Stimulated activated naive CD8-positive, alpha-beta T cell treated with anti-CD3 and anti-CD28 coated beads, Interleukin-15, amount 100 ng/mL, for 72 hours (primary cell): Measurements from ENCODE around the gene BMP7.
"Not testable (repeated sequence)": the region's sequence is repeated elsewhere in the genome, so short reads cannot be mapped to it uniquely, and the experiment has no call there.

Source experiments
- ATAC-seq: fragments of 150-1000 bp; cut with Tn5 transposase; 2 replicates; pipeline ENCODE4 v1.10.0; 2021; ENCODE audit warnings: mild to moderate bottlenecking, moderate library complexity
- DNase-seq, 2 donors: peaks; one replicate each; pipeline ENCODE4 v3.0.0; 2021 to 2022
- H3K27ac Mint-ChIP-seq, 2 donors: one replicate each; pipeline ENCODE4 v1.8.0; 2022; ENCODE audit warnings: mild to moderate bottlenecking in 2 of 2, mixed read lengths in 2 of 2, moderate library complexity in 2 of 2
- H3K27me3 Mint-ChIP-seq: one replicate; pipeline ENCODE4 v1.8.0; 2022; ENCODE audit warnings: mixed read lengths
- H3K4me1 Mint-ChIP-seq: one replicate; pipeline ENCODE4 v1.8.0; 2022; ENCODE audit warnings: mild to moderate bottlenecking, mixed read lengths
- H3K4me3 Mint-ChIP-seq, 2 donors: one replicate each; pipeline ENCODE4 v1.8.0; 2022; ENCODE audit warnings: mild to moderate bottlenecking in 2 of 2, mixed read lengths in 2 of 2, moderate library complexity in 1 of 2
- H3K9me3 Mint-ChIP-seq, 2 donors: one replicate each; pipeline ENCODE4 v1.8.0; 2022; ENCODE audit warnings: mixed read lengths in 2 of 2

BMP7 gene

DNA sequence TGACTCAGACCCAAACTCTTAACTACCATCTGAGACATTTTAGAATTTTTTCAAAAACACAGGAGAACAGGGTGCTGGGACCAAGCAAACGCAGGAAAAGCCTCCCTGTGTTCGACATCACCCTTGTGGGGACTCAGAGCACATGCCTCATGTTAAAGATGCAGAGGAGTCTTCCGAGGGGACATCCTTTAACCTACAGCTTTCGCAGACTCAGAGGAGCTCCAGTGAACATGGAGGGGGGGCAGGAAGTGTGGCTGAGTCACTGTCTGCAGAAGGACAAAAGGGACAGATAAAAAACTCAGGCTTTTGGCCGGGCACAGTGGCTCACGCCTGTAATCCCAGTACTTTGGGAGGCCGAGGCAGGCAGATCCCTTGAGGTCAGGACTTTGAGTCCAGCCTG, 15.1 kb downstream of the BMP7 start:
- H3K4me1 Mint-ChIP-seq, result peaks cover 13% of the 10 kb centered on the region
- peak overlapping the region; percentile 31 to 44 for H3K4me3 Mint-ChIP-seq
- DNase-seq (no peak), ATAC-seq (peak; percentile 74)
- H3K9me3 Mint-ChIP-seq, result no peaks in the 10 kb centered on the region
- H3K27ac Mint-ChIP-seq, result peak overlapping the region in 1 of 2 donors; percentile 83
- H3K27me3 Mint-ChIP-seq, result peaks cover 60% of the 10 kb centered on the region

DNA sequence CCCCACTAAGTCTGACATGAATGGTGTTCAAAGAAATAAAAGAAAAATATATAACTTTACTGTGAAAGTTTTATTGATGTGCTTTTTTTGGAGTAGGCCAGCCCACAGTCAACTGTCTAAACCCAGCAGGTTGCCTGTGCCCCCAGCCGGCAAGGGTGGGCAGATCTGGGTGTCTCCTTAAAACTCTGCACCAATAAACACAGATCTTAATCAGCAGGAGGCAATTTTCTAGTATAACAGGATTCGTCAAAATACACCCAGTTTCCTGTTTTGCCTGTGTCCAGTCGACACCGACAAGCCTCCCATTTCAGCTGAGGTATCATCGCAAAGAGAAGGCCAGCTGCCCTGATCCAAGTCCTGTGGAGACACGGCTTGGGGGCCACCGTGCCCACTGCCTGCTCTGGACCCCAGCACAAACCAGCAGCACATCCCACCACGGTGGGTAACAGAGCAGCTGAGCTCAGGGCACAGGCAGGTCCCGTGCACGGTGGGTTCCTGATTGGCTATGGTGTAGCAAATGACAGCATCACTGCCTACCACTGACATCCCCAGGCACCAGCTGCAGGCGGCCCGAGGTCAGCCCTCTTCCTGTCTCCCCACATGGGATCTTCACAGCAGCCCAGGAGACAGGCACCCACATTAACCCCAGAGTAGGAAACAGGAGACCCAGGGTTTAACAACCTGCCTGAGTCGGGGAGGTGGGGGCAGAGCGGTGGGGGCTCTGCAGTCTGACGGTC, 15.7 kb downstream of the BMP7 start:
- Mint-ChIP-seq H3K27ac (peak overlapping the region in 1 of 2 donors; percentile 83), H3K4me3 (peak overlapping the region; percentile 44 to 50), H3K4me1 (peaks cover 13% of the 10 kb centered on the region), H3K27me3 (peaks cover 57% of the 10 kb centered on the region), H3K9me3 (no peaks in the 10 kb centered on the region)
- ATAC-seq (peak; percentile 91), DNase-seq (peak; percentile 8 to 48)

DNA sequence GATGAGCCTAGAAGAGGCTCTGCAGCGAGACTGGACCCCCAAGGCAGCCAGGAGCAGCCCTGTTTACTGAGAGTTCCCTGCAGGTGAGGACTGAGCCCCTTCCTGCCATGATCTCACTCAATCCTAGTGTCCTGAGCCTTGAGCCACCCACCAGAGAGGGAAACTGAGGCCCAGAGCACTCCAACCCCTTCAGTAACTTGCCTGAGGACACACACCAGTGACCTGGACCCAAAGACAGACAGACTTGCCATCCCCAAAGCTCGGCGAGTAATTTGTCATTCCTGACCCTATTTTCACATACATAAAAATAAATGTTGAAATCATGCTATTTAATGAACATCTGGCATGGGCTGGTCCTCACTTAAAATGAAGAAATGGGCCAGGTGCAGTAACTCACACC, 16.7 kb downstream of the BMP7 start:
- DNase-seq (no peak), ATAC-seq (no peak)
- peaks cover 51% of the 10 kb centered on the region for H3K27me3 Mint-ChIP-seq
- no peak overlapping the region for H3K27ac Mint-ChIP-seq
- H3K4me1 Mint-ChIP-seq, result peaks cover 13% of the 10 kb centered on the region
- no peak overlapping the region for H3K4me3 Mint-ChIP-seq
- H3K9me3 Mint-ChIP-seq, result no peaks in the 10 kb centered on the region

DNA sequence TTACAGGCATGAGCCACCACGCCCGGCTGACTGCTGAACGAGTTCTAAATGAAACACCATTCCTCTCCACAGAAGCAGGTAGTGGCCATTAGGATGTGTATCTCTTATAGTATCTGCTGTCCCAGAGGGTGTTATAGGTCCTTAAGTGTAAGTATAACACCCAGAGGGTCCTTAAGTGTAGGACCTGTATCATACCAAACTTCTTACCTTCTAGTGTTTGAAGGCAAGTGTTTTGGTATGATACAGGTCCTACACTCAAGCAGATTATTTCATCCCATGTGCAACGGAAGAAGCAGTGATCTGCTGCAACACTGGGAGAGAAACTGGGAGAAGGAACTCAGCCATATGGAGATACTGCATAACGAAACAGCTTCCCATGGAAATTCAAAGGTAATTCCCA, 17.4 kb downstream of the BMP7 start:
- peaks cover 51% of the 10 kb centered on the region for H3K27me3 Mint-ChIP-seq
- H3K4me1 Mint-ChIP-seq, result peaks cover 13% of the 10 kb centered on the region
- ATAC-seq (no peak), DNase-seq (no peak)
- no peaks in the 10 kb centered on the region for H3K9me3 Mint-ChIP-seq
- no peak overlapping the region for H3K4me3 Mint-ChIP-seq
- H3K27ac Mint-ChIP-seq, result no peak overlapping the region

DNA sequence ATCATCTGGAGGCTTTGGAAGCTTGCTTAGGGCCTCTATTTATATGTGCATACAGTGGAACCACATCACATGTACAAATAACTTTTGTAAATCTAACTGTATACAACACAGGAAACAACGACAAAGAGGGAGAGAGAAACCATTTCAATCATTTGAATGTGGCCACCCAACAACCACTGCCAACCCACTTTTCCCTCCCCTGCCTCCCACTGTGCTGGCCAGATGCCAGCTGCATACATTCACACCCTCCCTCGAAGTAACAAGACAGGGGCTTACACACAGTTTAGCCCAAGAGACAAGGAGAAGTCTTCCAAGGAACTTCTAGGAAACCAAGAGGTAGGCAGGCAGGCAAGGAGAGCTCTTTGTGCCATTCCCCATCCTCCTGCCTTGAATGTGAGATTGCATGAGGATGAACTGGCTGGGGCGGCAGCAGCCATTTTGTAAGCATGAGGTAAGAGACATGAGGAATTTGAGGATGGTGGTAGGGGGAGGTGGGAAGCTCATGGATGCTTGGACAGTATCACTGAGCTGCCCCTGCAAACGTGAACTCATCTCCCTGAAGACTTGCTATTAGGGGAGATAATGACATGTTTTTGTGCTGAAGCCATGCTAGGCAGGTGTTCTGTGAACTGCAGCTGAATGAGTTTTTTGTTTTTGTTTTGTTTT, 18.2 kb downstream of the BMP7 start:
- no peaks in the 10 kb centered on the region for H3K9me3 Mint-ChIP-seq
- no peak overlapping the region for H3K27ac Mint-ChIP-seq
- no peak overlapping the region for H3K4me3 Mint-ChIP-seq
- peaks cover 49% of the 10 kb centered on the region for H3K27me3 Mint-ChIP-seq
- ATAC-seq (no peak), DNase-seq (no peak)
- peaks cover 13% of the 10 kb centered on the region for H3K4me1 Mint-ChIP-seq

DNA sequence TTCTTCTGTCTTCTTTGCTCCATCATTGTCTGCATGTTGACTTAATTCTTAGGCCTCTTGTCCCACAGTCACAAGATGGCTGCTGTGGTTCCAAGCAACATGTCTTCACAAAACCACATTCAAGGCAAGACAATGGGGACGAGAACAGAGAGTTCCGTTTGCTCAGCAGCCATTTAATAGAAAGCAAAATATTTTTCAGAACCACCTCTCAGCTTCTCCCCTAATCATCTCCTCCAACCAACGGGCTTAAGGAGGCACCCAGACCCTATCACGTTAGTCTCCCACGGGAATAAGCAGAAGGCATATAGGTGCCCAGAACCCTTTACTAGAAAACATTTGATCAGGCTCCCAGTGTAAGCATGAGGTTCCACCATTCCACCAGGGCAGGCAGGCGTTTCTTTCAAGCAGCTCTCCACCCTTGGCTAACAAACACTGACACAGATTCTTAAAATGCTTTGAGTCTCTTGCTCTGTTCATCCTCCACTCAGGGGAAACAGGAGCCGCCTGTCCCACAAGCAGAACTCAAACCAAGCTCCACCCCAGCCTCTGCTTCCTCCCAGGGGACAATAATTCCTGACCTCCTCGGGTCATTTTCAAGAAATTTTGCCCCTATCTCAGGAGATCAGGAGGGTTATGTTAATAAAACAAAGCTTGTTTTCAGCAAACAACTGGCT, 19.0 kb downstream of the BMP7 start:
- DNase-seq, result no peak
- no peaks in the 10 kb centered on the region for H3K9me3 Mint-ChIP-seq
- peaks cover 13% of the 10 kb centered on the region for H3K4me1 Mint-ChIP-seq
- no peak for ATAC-seq
- no peak overlapping the region for H3K4me3 Mint-ChIP-seq
- no peak overlapping the region for H3K27ac Mint-ChIP-seq
- peaks cover 40% of the 10 kb centered on the region for H3K27me3 Mint-ChIP-seq

DNA sequence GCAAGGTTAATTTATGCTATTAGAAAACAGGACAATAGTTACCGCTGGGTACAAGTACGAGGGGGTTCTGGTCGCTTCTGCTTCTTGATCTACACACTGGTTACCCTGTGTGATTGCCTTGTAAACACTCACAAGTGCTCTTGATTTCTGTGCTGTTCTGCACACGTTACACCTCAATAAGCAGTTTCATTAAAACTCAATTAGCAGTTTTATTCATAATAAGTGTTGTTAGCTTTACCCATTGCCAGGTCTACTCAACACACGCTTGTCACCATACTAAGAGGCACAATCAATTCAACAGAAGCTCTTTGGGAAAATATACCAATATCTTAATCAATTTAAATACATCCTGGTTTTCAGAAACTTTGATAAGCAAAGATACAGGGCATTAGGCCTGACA, 20.4 kb downstream of the BMP7 start:
- Mint-ChIP-seq H3K9me3 (no peaks in the 10 kb centered on the region), H3K27ac (no peak overlapping the region), H3K4me3 (no peak overlapping the region), H3K27me3 (peaks cover 40% of the 10 kb centered on the region), H3K4me1 (peaks cover 7% of the 10 kb centered on the region)
- no peak for ATAC-seq
- no peak for DNase-seq

DNA sequence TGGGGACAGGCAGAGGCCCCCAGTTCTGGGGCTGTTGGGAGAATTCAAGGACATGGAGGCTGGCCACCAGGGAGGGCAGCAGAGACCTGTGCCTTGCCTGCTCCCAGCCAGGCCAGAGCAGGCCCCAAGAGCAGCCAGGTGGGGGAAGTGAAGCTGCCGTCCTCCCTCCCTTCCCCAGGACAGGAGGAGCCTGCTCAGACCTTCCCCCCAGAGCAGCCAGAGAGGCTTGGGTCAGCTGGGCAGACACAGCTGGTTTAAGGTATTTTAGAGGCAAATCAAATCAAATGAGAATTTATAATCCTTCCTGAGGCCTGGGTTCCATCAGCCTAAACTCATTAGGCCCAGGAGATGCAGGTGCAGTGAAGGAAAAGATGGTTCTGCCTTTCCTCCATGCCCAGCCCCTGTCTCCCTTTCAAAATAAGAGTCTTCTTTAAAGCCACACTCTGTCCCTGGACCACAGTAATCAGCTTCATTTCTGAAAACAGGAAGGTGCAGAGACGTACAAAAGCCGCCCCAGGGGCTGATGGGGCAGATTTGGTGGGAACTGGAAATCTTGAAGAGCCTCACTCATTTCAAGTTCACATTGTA, 21.7 kb downstream of the BMP7 start:
- no peak overlapping the region for H3K27ac Mint-ChIP-seq
- no peaks in the 10 kb centered on the region for H3K4me1 Mint-ChIP-seq
- DNase-seq (no peak), ATAC-seq (no peak)
- peaks cover 5 to 9% of the 10 kb centered on the region in 2 donors for H3K9me3 Mint-ChIP-seq
- peaks cover 33% of the 10 kb centered on the region for H3K27me3 Mint-ChIP-seq
- no peak overlapping the region for H3K4me3 Mint-ChIP-seq

DNA sequence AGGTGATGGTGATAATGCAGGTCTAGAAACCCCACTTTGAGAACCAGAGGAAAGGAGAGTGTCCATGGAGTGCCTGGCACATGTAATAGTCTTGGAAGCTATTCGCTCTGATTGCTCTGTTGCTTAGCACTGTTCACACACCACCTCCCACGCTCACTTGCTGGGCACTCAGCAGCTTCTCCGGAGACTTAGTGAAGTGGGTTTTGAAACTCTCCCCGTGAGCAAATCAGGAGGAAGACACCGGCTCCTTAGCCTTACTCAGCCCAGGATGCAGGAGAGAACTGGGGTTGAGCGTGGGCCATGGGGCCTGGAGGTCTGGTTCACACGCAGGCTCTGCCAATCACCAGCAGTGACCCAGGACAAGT, 22.2 kb downstream of the BMP7 start:
- DNase-seq, result no peak
- Mint-ChIP-seq H3K27ac (peak overlapping the region in 1 of 2 donors; percentile 48), H3K4me3 (no peak overlapping the region), H3K4me1 (no peaks in the 10 kb centered on the region), H3K9me3 (peaks cover 5 to 13% of the 10 kb centered on the region in 2 donors), H3K27me3 (peaks cover 33% of the 10 kb centered on the region)
- ATAC-seq, result no peak

DNA sequence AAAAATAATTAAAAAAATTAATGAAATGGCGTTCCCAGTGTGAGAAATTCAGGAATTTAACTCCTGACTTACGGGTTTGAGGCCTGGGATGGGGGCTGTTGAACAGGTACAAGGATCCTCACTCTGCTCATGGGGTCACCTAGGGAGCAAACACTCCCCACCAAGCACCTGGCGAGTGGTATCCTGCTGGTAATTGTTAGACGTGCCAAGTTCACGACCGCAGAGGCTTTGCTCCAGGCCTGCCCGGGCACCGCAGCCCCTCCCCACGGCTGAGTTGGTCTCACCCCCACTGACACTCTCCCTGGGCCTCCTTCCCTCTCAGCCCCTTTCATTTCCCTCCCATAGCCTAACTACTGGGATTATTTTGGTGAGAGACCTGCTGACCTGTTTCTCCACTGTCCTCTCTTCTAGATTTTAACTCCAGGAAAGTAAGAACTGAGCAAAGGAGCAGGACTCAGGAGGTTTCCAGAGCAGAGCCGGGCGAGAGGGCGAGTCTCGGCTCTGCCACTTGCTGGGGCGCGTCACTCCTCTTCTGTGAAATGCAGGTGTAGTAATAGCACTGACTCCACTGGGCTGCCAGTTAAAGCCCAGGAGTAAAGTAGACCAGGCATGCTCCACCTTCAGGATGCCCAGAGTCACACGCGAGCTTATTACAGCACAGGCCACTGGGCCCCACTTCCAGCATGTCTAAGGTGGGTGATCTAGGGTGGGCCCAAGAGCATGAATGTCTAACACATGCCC, 22.8 kb downstream of the BMP7 start:
- Mint-ChIP-seq H3K9me3 (peaks cover 5 to 17% of the 10 kb centered on the region in 2 donors), H3K4me3 (no peak overlapping the region), H3K27me3 (peaks cover 33% of the 10 kb centered on the region), H3K27ac (no peak overlapping the region), H3K4me1 (no peaks in the 10 kb centered on the region)
- ATAC-seq (no peak), DNase-seq (no peak)

DNA sequence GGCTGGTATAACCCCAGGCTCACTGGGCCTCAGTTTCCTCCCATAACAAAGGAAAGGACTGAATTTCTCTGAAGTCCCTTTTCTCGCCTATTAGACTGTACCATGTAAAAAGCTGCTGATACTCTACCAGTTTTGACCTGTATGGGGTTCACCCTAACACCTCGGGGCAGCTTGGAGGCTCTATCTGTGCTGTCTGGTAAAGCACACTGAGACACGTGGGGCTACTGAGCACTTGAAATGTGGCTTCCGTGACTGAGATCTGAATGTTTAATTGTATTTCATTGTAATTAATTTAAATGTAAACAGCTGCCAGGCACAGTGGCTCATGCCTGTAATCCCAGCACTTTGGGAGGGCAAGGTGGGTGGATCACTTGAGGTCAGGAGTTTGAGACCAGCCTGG, 24.0 kb downstream of the BMP7 start:
- peaks cover 5 to 22% of the 10 kb centered on the region in 2 donors for H3K9me3 Mint-ChIP-seq
- ATAC-seq, result no peak
- peaks cover 30% of the 10 kb centered on the region for H3K27me3 Mint-ChIP-seq
- H3K4me1 Mint-ChIP-seq, result no peaks in the 10 kb centered on the region
- no peak for DNase-seq
- H3K4me3 Mint-ChIP-seq, result no peak overlapping the region
- H3K27ac Mint-ChIP-seq, result no peak overlapping the region

DNA sequence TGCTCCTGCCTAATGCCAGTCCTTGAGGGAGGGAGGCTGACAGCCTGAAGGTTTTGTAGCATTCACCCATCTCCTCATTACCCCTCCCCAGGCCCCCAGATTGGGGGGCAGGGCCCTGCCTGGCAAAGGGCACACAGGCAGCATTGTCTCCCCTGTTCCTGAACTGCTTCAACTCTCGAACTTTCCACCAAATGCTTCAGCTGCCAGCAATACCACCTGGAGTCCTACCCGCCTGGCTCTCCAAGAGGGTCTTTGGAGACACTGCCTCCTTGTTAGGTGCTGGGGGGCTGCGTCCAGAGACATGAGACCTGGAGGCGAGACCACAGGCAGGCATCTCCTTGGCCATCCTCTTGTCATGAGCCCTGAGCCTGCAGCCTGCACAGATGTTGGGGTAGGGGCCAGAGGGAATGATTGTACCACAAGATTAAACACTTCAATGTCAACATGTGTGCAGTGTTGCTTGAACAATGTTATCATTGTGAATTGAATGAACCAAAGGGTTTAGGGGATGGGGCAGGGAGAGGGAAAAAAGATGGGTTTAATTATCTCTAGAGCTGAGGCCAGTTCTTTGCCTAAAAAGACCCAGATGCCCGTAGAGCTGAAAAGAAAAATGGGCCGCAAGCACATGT, 25.0 kb downstream of the BMP7 start:
- no peak overlapping the region for H3K27ac Mint-ChIP-seq

DNA sequence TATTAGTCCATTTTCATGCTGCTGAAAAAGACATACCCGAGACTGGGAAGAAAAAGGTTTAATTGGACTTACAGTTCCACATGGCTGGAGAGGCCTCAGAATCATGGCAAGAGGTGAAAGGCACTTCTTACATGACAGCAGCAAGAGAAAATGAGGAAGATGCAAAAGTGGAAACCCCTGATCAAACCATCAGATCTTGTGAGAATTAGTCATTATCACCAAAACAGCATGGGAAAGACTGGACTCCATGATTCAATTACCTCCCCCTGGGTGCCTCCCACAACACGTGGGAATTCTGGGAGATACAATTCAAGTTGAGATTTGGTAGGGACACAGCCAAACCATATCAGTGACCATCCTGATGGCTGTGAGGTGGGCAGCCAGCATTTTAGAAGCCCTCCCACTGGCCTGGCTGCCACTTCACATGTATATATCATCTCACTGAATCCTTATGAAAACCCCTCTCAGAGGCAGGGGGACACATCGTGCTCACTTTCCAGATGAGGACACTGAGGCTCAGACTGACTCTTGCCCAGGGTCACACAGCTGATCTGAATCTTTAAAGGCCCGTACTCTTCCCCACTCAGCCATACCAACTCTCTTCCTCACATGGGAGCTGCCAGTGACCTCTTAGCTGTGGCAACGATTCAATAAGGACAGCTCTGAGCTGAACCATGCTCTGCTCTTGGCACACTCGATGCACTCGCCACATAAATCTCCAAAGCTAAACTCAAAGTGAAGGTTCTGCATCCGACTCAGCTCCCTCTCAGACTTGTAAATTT, 25.7 kb downstream of the BMP7 start:
- Mint-ChIP-seq H3K4me1 (no peaks in the 10 kb centered on the region), H3K9me3 (peaks cover 5 to 22% of the 10 kb centered on the region in 2 donors), H3K4me3 (no peak overlapping the region), H3K27me3 (peaks cover 40% of the 10 kb centered on the region), H3K27ac (no peak overlapping the region)
- DNase-seq (no peak), ATAC-seq (no peak)

More for the DNA sequence above, 25.0 kb downstream of the BMP7 start:
- ATAC-seq, result no peak
- H3K4me1 Mint-ChIP-seq, result no peaks in the 10 kb centered on the region
- H3K4me3 Mint-ChIP-seq, result no peak overlapping the region
- peaks cover 33% of the 10 kb centered on the region for H3K27me3 Mint-ChIP-seq
- peaks cover 5 to 22% of the 10 kb centered on the region in 2 donors for H3K9me3 Mint-ChIP-seq
- no peak for DNase-seq

DNA sequence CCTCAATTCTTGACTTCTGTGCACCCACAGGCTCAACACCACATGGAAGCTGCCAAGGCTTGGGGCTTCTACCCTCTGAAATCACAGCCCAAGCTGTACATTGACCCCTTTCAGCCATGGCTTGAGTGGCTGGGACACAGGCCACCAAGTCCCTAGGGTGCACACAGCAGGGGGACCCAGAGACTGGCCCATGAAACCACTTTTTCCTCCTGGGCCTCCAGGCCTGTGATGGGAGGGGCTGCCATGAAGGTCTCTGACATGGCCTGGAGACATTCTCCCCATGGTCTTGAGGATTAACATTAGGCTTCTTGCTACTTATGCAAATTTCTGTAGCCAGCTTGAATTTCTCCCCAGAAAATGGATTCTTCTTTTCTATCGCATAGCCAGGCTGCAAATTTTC, 26.7 kb downstream of the BMP7 start:
- DNase-seq, H3K27ac Mint-ChIP-seq, ATAC-seq, H3K4me1 Mint-ChIP-seq, H3K4me3 Mint-ChIP-seq: not testable (repeated sequence)
- peaks cover 5 to 22% of the 10 kb centered on the region in 2 donors for H3K9me3 Mint-ChIP-seq
- peaks cover 50% of the 10 kb centered on the region for H3K27me3 Mint-ChIP-seq
